Panc1 (cell line): ENCODE results near the gene C20orf141. TPM values are rescaled to one million over a fixed set of nuclear protein-coding genes. Genes with fewer than 3 reads are reported as not detected.

ENCODE experiments used
- ATAC-seq: fragments of 200-7000 bp; cut with Tn5 transposase; 2 replicates; pipeline ENCODE4 v1.9.1; 2020; ENCODE audit warnings: mild to moderate bottlenecking, moderate library complexity
- BruUV-seq: library from RNA; stranded (reverse); fragments of 400-500 nt; replicated peaks from 2 replicates; lab custom pipeline; 2021; lab: Mats Ljungman, UMichigan
- CTCF ChIA-PET: fragments of 300-600 bp; sonication (Branson Sonifier 250); formaldehyde crosslinking; loops from one replicate; lab custom pipeline; 2022; ENCODE audit warnings: antibody characterized with exemption; lab: Charles Lee
- POLR2A ChIA-PET: fragments of 300-600 bp; sonication (Branson Sonifier 250); formaldehyde crosslinking; loops from one replicate; lab custom pipeline; 2022; ENCODE audit warnings: antibody characterized with exemption; lab: Charles Lee
- DNase-seq: peaks from one replicate; pipeline ENCODE4 v3.0.0-alpha.2; 2010; ENCODE audit warnings: low read depth, low spot score
- H3K27ac ChIP-seq: 2 replicates; pipeline ENCODE4 v1.5.1; 2011; ENCODE audit warnings: mild to moderate bottlenecking, low read length, inconsistent platforms
- H3K27me3 ChIP-seq: fragments of 200-500 bp; sonication (Bioruptor generic); 2 replicates; pipeline ENCODE4 v1.6.0; 2014; ENCODE audit warnings: low read length, inconsistent platforms; ENCODE audit not compliant: control insufficient read depth, insufficient read depth
- H3K36me3 ChIP-seq: fragments of 200-500 bp; sonication (Bioruptor generic); 2 replicates; pipeline ENCODE4 v1.5.1; 2014; ENCODE audit warnings: inconsistent platforms, mild to moderate bottlenecking, low read length, moderate library complexity; ENCODE audit not compliant: control insufficient read depth, insufficient read depth
- H3K4me1 ChIP-seq: 2 replicates; pipeline ENCODE4 v1.5.1; 2011; ENCODE audit warnings: inconsistent platforms, mild to moderate bottlenecking, low read length, moderate library complexity; ENCODE audit not compliant: control insufficient read depth, insufficient read depth
- H3K4me3 ChIP-seq, 2 experiments: 2 replicates each; pipeline ENCODE4 v1.5.1; 2011 to 2012; ENCODE audit warnings: low read depth in 2 of 2, low read length in 2 of 2, mild to moderate bottlenecking in 2 of 2, inconsistent platforms in 1 of 2, moderate library complexity in 1 of 2
- H3K9me3 ChIP-seq: fragments of 200-500 bp; sonication (Bioruptor generic); 2 replicates; pipeline ENCODE4 v1.5.1; 2014; ENCODE audit warnings: low read depth, mild to moderate bottlenecking, inconsistent platforms, low read length, moderate library complexity; ENCODE audit not compliant: control insufficient read depth, insufficient read depth
- POLR2AphosphoS5 ChIP-seq: IDR thresholded peaks from 2 replicates; pipeline ENCODE4 v1.6.1; 2012; ENCODE audit warnings: mild to moderate bottlenecking, low read depth, low read length, moderate library complexity
- SIN3A ChIP-seq: IDR thresholded peaks from 2 replicates; pipeline ENCODE4 v1.6.1; 2012; ENCODE audit warnings: low read depth, mild to moderate bottlenecking, low read length, moderate library complexity, borderline replicate concordance; ENCODE audit not compliant: insufficient read depth
- TCF7L2 ChIP-seq: IDR thresholded peaks from 2 replicates; pipeline ENCODE4 v1.6.1; 2011; ENCODE audit warnings: mild to moderate bottlenecking, low read depth, low read length, inconsistent platforms
- in situ Hi-C: cut with HindIII; loops from 2 replicates; pipeline ENCODE4 v1.10.0; 2016; ENCODE audit warnings: low sequenced_read_pairs, low pct_unique_long_range_greater_than_20kb
- intact Hi-C: fragments of 100-400 bp; cut with micrococcal nuclease; formaldehyde crosslinking; loops from one replicate; pipeline ENCODE4 v1.10.0; 2022; ENCODE audit not compliant: unreplicated experiment
- total RNA-seq: library from RNA; stranded (reverse); gene quantifications from one replicate; pipeline ENCODE4 v1.2.1, GENCODE V29; 2021; ENCODE audit not compliant: unreplicated experiment
- TF ChIP-seq, protein P1 (sequence below): fragments of 450-650 bp; IDR thresholded peaks from 2 replicates; pipeline ENCODE4 v1.5.1; 2017; ENCODE audit warnings: mild to moderate bottlenecking
- TF ChIP-seq, protein P2 (sequence below), 2 experiments: IDR thresholded peaks; 2 replicates each; pipeline ENCODE4 v1.6.1; 2011 to 2012; ENCODE audit warnings: low read depth in 2 of 2, control low read depth in 1 of 2, low read length in 1 of 2, mild to moderate bottlenecking in 1 of 2, moderate library complexity in 1 of 2; ENCODE audit not compliant: insufficient read depth in 1 of 2

C20orf141 gene
- total RNA-seq, 1 experiment from 2014 or later: not detected

DNA sequence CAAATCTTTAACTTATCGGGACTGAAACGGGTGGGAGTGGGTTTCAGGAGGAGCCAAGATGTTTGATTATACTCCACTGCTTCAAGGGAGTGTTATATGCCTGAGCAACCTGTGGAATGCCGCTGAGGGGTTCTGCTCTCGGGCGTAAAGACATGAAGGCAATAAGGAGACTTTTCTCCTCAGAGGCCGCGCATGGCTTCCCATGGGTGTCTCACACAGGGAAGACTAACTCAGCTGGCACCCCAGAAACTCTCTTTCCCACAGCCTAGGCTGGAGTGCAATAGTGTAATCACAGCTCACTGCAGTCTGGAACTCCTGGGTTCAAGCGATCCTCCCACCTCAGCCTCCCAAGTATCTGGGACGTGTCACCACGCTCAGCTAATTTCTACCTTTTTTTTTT is 5.1 kb upstream of the C20orf141 start:
- BruUV-seq: no TSS peak
- H3K9me3 ChIP-seq: peaks cover 6% of the 10 kb centered on the region; the same call in 1 of the 2 replicates
- DNase-seq: no peak
- ChIA-PET POLR2A (no interaction called here), CTCF (interaction anchor here (0.7 kb wide), 1 partner anchor 602 kb away, joined by 7 read pairs; no protein-coding TSS in a partner anchor)
- no peaks in the 10 kb centered on the region for H3K36me3 ChIP-seq
- TF ChIP-seq TCF7L2 (no peak), POLR2AphosphoS5 (no peak), SIN3A (no peak)
- TF ChIP-seq, protein P1, sequence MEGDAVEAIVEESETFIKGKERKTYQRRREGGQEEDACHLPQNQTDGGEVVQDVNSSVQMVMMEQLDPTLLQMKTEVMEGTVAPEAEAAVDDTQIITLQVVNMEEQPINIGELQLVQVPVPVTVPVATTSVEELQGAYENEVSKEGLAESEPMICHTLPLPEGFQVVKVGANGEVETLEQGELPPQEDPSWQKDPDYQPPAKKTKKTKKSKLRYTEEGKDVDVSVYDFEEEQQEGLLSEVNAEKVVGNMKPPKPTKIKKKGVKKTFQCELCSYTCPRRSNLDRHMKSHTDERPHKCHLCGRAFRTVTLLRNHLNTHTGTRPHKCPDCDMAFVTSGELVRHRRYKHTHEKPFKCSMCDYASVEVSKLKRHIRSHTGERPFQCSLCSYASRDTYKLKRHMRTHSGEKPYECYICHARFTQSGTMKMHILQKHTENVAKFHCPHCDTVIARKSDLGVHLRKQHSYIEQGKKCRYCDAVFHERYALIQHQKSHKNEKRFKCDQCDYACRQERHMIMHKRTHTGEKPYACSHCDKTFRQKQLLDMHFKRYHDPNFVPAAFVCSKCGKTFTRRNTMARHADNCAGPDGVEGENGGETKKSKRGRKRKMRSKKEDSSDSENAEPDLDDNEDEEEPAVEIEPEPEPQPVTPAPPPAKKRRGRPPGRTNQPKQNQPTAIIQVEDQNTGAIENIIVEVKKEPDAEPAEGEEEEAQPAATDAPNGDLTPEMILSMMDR: no peak
- TF ChIP-seq, protein P2, sequence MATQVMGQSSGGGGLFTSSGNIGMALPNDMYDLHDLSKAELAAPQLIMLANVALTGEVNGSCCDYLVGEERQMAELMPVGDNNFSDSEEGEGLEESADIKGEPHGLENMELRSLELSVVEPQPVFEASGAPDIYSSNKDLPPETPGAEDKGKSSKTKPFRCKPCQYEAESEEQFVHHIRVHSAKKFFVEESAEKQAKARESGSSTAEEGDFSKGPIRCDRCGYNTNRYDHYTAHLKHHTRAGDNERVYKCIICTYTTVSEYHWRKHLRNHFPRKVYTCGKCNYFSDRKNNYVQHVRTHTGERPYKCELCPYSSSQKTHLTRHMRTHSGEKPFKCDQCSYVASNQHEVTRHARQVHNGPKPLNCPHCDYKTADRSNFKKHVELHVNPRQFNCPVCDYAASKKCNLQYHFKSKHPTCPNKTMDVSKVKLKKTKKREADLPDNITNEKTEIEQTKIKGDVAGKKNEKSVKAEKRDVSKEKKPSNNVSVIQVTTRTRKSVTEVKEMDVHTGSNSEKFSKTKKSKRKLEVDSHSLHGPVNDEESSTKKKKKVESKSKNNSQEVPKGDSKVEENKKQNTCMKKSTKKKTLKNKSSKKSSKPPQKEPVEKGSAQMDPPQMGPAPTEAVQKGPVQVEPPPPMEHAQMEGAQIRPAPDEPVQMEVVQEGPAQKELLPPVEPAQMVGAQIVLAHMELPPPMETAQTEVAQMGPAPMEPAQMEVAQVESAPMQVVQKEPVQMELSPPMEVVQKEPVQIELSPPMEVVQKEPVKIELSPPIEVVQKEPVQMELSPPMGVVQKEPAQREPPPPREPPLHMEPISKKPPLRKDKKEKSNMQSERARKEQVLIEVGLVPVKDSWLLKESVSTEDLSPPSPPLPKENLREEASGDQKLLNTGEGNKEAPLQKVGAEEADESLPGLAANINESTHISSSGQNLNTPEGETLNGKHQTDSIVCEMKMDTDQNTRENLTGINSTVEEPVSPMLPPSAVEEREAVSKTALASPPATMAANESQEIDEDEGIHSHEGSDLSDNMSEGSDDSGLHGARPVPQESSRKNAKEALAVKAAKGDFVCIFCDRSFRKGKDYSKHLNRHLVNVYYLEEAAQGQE (IDR thresholded peaks at IDR 0.05; ENCODE audit: insufficient read depth in 1 of 2, low read depth in 2 of 2, low read length in 1 of 2): no peak
- H3K27me3 ChIP-seq: no peaks in the 10 kb centered on the region
- intact Hi-C loops (no loop called here), in situ Hi-C loops (no loop called here)
- no peak overlapping the region for H3K4me3 ChIP-seq
- no peaks in the 10 kb centered on the region; the same call in 1 of the 2 replicates for H3K4me1 ChIP-seq
- H3K27ac ChIP-seq: no peak overlapping the region
- ATAC-seq: no peak

DNA sequence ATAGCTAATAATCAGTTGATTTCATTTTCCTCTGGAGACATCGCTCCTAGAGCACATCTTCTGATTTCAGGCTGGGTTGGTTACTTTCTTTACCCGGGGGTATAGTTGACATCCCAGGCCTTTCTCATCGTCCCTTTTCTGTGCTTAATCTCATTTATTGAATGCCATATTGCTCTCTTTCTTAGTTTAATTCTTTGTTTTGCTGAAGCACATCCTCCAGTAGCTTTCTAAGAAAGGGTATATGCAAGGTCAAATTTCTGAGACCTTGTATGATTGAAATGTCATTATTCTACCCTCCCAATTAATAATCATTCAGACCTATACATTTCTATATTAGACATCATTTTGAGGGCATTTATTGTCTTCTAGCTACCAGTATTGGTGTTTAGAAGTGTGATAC is 2.6 kb upstream of the C20orf141 start:
- DNase-seq (no peak), ATAC-seq (no peak)
- ChIA-PET CTCF (no interaction called here), POLR2A (interaction anchor here (0.6 kb wide), 1 partner anchor 9 kb away, joined by 3 read pairs; no protein-coding TSS in a partner anchor)
- in situ Hi-C loops (no loop called here), intact Hi-C loops (no loop called here)
- no peak for TF ChIP-seq SIN3A
- TF ChIP-seq POLR2AphosphoS5: no peak
- no peak for TF ChIP-seq TCF7L2
- TF ChIP-seq, protein P2 (IDR thresholded peaks at IDR 0.05; ENCODE audit: insufficient read depth in 1 of 2, low read depth in 2 of 2, low read length in 1 of 2): no peak
- TF ChIP-seq, protein P1: no peak
- BruUV-seq: no TSS peak
- no peaks in the 10 kb centered on the region; the same call in 1 of the 2 replicates for H3K4me1 ChIP-seq
- peaks cover 6% of the 10 kb centered on the region; the same call in 1 of the 2 replicates for H3K9me3 ChIP-seq
- H3K27ac ChIP-seq: no peak overlapping the region
- H3K27me3 ChIP-seq: no peaks in the 10 kb centered on the region
- no peaks in the 10 kb centered on the region for H3K36me3 ChIP-seq
- H3K4me3 ChIP-seq: no peak overlapping the region
